Hepatocyte (in vitro differentiated cells): ENCODE measurements around the gene COP1. TPM values are rescaled to one million over a fixed set of nuclear protein-coding genes. Genes with fewer than 3 reads are reported as not detected.
"Not testable (repeated sequence)": the region's sequence is repeated elsewhere in the genome, so short reads cannot be mapped to it uniquely, and the experiment has no call there.

Experiments
- DNase-seq: peaks from one replicate; pipeline ENCODE4 v3.0.0-alpha.2; 2016; ENCODE audit warnings: low spot score
- H2AFZ ChIP-seq: fragments of 200-600 bp; sonication (generic); 2 replicates; pipeline ENCODE4 v1.6.0; 2016; ENCODE audit warnings: antibody characterized with exemption, mild to moderate bottlenecking
- H3K27ac ChIP-seq: fragments of 200-600 bp; sonication (generic); 2 replicates; pipeline ENCODE4 v1.5.1; 2016; ENCODE audit warnings: mild to moderate bottlenecking
- H3K27me3 ChIP-seq: fragments of 200-600 bp; sonication (generic); 2 replicates; pipeline ENCODE4 v1.6.1; 2016
- H3K36me3 ChIP-seq: fragments of 200-600 bp; sonication (generic); replicated peaks from 2 replicates; pipeline ENCODE4 v1.5.1; 2016; ENCODE audit warnings: low read depth; ENCODE audit not compliant: insufficient read depth
- H3K4me1 ChIP-seq: fragments of 200-600 bp; sonication (generic); 2 replicates; pipeline ENCODE4 v1.5.1; 2016; ENCODE audit warnings: mild to moderate bottlenecking, moderate library complexity; ENCODE audit not compliant: insufficient read depth
- H3K4me2 ChIP-seq: fragments of 200-600 bp; sonication (generic); 2 replicates; pipeline ENCODE4 v1.6.0; 2016
- H3K4me3 ChIP-seq: fragments of 200-600 bp; sonication (generic); 2 replicates; pipeline ENCODE4 v1.5.1; 2016; ENCODE audit warnings: mild to moderate bottlenecking
- H3K79me2 ChIP-seq: fragments of 200-600 bp; sonication (generic); 2 replicates; pipeline ENCODE4 v1.6.0; 2017; ENCODE audit warnings: mild to moderate bottlenecking
- H3K9me2 ChIP-seq: fragments of 200-600 bp; sonication (generic); replicated peaks from 2 replicates; pipeline ENCODE4 v1.6.0; 2017; ENCODE audit warnings: mild to moderate bottlenecking; ENCODE audit not compliant: insufficient read depth
- H3K9me3 ChIP-seq: fragments of 200-600 bp; sonication (generic); 2 replicates; pipeline ENCODE4 v1.5.1; 2016; ENCODE audit warnings: low read depth, mild to moderate bottlenecking
- H4K20me1 ChIP-seq: fragments of 200-600 bp; sonication (generic); 2 replicates; pipeline ENCODE4 v1.6.0; 2016; ENCODE audit warnings: mild to moderate bottlenecking; ENCODE audit not compliant: insufficient read depth, poor library complexity, severe bottlenecking
- EZH2 ChIP-seq: fragments of 200-600 bp; sonication (generic); IDR thresholded peaks from 2 replicates; pipeline ENCODE4 v1.6.1; 2016; ENCODE audit warnings: antibody characterized with exemption, mild to moderate bottlenecking, borderline replicate concordance
- EZH2phosphoT487 ChIP-seq: fragments of 200-600 bp; sonication (generic); IDR thresholded peaks from one replicate; pipeline ENCODE4 v1.6.1; 2018; ENCODE audit warnings: antibody characterized with exemption, mild to moderate bottlenecking, low read depth, moderate library complexity; ENCODE audit not compliant: unreplicated experiment, severe bottlenecking
- WGBS: methylation state at CpG from one replicate; pipeline ENCODE4 v1.1.6; 2016; ENCODE audit warnings: low lambda C conversion rate; ENCODE audit errors: missing lambda C conversion rate; 5-methylcytosine and 5-hydroxymethylcytosine counted together
- polyA plus RNA-seq: library from polyadenylated mRNA; unstranded; fragments of >200 nt; fragmentation: Nextera tagmentation; extraction: Ambion mirVana; gene quantifications from 2 replicates; pipeline ENCODE4 v1.2.1, GENCODE V29; 2016
- total RNA-seq: library from RNA; depleted of rRNA; stranded (reverse); fragments of >200 nt; gene quantifications from 2 replicates; pipeline ENCODE4 v1.2.3, GENCODE V29; 2014
- TF ChIP-seq, protein P1 (sequence below): fragments of 200-600 bp; sonication (generic); IDR thresholded peaks from 2 replicates; pipeline ENCODE4 v1.5.1; 2016; ENCODE audit warnings: antibody characterized with exemption, mild to moderate bottlenecking; ENCODE audit not compliant: poor library complexity

COP1 gene
- total and polyA plus RNA-seq, 2 experiments from 2014 or later: 63.0 to 65.9 TPM

DNA sequence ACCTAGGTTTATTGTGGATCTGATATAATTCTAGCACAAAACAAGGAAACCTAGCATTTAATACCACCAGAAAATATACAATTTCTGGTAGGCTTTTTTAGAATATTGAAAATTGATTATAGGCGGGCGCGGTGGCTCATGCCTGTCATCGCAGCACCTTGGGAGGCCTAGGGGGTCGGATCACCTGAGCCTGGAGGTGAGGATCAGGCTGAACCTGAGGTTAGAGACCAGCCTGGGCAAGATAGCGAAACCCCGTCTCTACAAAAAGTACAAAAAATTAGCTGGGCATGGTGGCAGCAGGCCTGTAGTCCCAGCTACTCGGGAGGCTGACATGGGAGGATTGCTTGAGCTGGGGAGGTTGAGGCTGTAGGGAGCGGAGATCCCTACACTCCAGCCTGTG lies 948 bp upstream of the COP1 start:
- Histone ChIP-seq H3K79me2 (peaks cover 44% of the 10 kb centered on the region), H3K4me3 (peak overlapping the region; percentile 32), H2AFZ (peak overlapping the region; percentile 57), H3K4me1 (peaks cover 21% of the 10 kb centered on the region), H3K9me2 (no peaks in the 10 kb centered on the region), H3K36me3 (no peaks in the 10 kb centered on the region), H4K20me1 (peaks cover 29% of the 10 kb centered on the region), H3K9me3 (no peaks in the 10 kb centered on the region), H3K27me3 (no peaks in the 10 kb centered on the region), H3K4me2 (peak overlapping the region; percentile 73), H3K27ac (peak overlapping the region; percentile 81)
- 73% methylated on average over 9 of the region's 9 CpGs for WGBS
- TF ChIP-seq EZH2phosphoT487: no peak
- TF ChIP-seq, protein P1, sequence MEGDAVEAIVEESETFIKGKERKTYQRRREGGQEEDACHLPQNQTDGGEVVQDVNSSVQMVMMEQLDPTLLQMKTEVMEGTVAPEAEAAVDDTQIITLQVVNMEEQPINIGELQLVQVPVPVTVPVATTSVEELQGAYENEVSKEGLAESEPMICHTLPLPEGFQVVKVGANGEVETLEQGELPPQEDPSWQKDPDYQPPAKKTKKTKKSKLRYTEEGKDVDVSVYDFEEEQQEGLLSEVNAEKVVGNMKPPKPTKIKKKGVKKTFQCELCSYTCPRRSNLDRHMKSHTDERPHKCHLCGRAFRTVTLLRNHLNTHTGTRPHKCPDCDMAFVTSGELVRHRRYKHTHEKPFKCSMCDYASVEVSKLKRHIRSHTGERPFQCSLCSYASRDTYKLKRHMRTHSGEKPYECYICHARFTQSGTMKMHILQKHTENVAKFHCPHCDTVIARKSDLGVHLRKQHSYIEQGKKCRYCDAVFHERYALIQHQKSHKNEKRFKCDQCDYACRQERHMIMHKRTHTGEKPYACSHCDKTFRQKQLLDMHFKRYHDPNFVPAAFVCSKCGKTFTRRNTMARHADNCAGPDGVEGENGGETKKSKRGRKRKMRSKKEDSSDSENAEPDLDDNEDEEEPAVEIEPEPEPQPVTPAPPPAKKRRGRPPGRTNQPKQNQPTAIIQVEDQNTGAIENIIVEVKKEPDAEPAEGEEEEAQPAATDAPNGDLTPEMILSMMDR: no peak
- TF ChIP-seq EZH2: no peak
- DNase-seq: no peak

DNA sequence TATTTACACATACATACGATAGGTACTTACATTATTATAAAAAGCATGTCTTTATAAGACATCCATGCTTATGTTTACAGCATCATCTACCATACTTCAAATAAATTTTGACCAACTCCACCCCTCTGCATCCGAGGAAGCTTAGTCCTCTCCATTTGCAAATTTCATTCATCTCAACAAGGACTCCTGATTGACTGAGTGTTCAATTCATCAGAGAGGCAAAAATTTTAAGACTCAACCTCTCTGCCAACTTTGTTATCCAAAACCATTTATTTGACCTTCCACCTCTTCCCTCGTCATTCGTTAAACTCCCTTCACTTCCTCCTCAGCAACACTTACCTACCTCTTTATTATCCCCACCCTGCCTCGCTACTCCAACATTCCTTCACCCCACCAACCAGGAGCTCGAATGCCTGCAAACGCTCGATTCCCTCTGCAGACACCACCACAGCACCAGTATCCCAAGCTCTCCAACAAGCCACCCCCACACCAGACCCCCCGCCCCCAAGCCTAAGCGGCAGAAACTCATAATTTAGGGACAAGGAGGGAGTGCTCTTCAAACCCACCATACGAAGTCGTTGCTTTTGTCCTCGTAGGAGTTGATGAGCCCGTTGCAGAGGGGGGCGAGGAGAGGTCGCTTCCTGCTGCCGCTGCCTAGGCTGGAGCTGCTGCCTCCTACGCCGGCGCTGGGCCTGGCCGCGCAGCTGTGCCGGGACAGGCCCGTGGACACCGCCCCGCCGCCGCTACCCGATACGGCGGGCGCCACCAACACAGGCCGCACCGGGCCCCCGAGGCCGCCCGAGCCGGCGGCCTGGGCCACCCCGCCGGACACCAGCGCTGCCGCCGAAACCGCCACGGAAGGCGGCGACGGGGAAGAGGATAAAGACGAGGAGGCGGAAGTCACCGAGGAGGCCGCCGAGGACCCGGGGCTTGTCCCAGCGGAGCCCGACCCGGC lies 803 bp downstream of the COP1 start:
- no peaks in the 10 kb centered on the region for H3K36me3 ChIP-seq
- H3K4me2 ChIP-seq: peak overlapping the region; percentile 80
- H3K4me1 ChIP-seq: peaks cover 18% of the 10 kb centered on the region
- peak; percentile 67 for DNase-seq
- peaks cover 42% of the 10 kb centered on the region for H4K20me1 ChIP-seq
- TF ChIP-seq EZH2 (no peak), EZH2phosphoT487 (no peak)
- TF ChIP-seq, protein P1: no peak
- H3K4me3 ChIP-seq: peak overlapping the region; percentile 58
- no peaks in the 10 kb centered on the region for H3K9me2 ChIP-seq
- peaks cover 62% of the 10 kb centered on the region for H3K79me2 ChIP-seq
- 1% methylated on average over 54 of the region's 58 CpGs for WGBS
- H2AFZ ChIP-seq: peak overlapping the region; percentile 85
- no peaks in the 10 kb centered on the region for H3K27me3 ChIP-seq
- H3K27ac ChIP-seq: peak overlapping the region; percentile 96
- H3K9me3 ChIP-seq: no peaks in the 10 kb centered on the region

DNA sequence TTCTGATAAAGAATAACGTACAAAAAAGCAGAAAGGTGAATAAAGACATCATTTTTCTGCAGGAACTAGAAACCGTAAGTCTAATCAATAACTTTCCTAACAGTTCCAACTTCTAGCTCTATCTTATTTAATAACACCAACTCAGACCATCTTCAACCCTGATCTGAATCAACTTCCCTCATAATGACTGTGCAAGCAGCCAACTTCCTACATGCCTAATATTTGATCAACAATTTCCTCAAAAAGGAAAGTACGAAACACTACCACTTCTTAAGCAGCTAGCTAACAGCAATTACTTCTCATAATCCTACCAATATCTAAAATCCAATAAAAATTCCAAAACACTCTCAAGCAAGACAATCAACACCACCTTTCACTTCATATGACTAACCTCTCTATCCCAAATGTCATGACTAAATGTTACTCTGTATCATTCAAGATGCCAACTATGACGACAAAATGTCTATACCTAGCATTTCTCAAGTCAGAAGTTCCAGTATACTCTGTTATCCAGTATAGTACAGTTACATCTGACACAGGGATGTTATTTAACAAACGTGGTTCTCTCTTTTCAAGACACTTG lies 1.7 kb downstream of the COP1 start:
- H3K4me1 ChIP-seq: peaks cover 14% of the 10 kb centered on the region
- H3K4me2 ChIP-seq: peak overlapping the region; percentile 80
- no peaks in the 10 kb centered on the region for H3K36me3 ChIP-seq
- peak overlapping the region; percentile 58 for H3K4me3 ChIP-seq
- H2AFZ ChIP-seq: no peak overlapping the region
- peak overlapping the region; percentile 96 for H3K27ac ChIP-seq
- H3K79me2 ChIP-seq: peaks cover 71% of the 10 kb centered on the region
- H3K9me2 ChIP-seq: no peaks in the 10 kb centered on the region
- 30% methylated on average over 5 of the region's 5 CpGs for WGBS
- no peak for DNase-seq
- H3K9me3 ChIP-seq: no peaks in the 10 kb centered on the region
- peaks cover 49% of the 10 kb centered on the region for H4K20me1 ChIP-seq
- H3K27me3 ChIP-seq: no peaks in the 10 kb centered on the region
- TF ChIP-seq EZH2 (no peak), EZH2phosphoT487 (no peak)
- TF ChIP-seq, protein P1: no peak

DNA sequence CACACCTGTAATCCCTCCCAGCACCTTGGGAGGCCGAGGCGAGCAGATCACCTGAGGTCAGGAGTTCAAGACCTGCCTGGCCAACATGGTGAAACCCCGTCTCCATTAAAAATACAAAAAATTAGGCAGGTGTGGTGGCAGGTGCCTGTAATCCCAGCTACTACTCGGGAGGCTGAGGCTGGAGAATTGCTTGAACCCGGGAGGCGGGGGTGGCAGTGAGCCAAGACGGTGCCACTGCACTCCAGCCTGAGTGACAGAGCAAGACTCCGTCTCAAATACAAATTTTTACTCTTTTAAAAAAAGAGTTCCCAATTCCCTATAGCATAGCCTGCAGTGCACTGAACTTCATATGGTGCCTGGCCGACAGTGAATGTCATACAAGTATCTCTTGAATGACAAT lies 2.4 kb downstream of the COP1 start:
- peaks cover 14% of the 10 kb centered on the region for H3K4me1 ChIP-seq
- H3K79me2 ChIP-seq: peaks cover 78% of the 10 kb centered on the region
- WGBS: 70% methylated on average over 9 of the region's 9 CpGs
- not testable (repeated sequence) for H2AFZ ChIP-seq, H3K27me3 ChIP-seq, DNase-seq, H3K36me3 ChIP-seq, H3K27ac ChIP-seq, H3K9me2 ChIP-seq, H3K9me3 ChIP-seq
- H3K4me2 ChIP-seq: peak overlapping the region; percentile 80
- H3K4me3 ChIP-seq: peak overlapping the region; percentile 58
- peaks cover 51% of the 10 kb centered on the region for H4K20me1 ChIP-seq
